Loucy (cell line): ENCODE data around the gene PSMA8.

Source experiments
- H2AFZ ChIP-seq: fragments of 200-600 bp; sonication (generic); 2 replicates; pipeline ENCODE4 v1.6.0; 2016; ENCODE audit warnings: antibody characterized with exemption, mild to moderate bottlenecking, low read length, moderate library complexity
- H3F3A ChIP-seq: fragments of 200-600 bp; 2 replicates; pipeline ENCODE4 v1.6.0; 2016; ENCODE audit warnings: antibody characterized with exemption, low read depth, mild to moderate bottlenecking
- H3K27me3 ChIP-seq: fragments of 200-600 bp; sonication (generic); 2 replicates; pipeline ENCODE4 v1.6.1; 2014; ENCODE audit warnings: low read length, mild to moderate bottlenecking; ENCODE audit not compliant: insufficient read depth, poor library complexity, severe bottlenecking
- H3K36me3 ChIP-seq: fragments of 200-600 bp; sonication (generic); 2 replicates; pipeline ENCODE4 v1.6.1; 2016; ENCODE audit warnings: low read length; ENCODE audit not compliant: insufficient read depth
- H3K4me1 ChIP-seq: fragments of 200-600 bp; sonication (generic); 2 replicates; pipeline ENCODE4 v1.5.1; 2014; ENCODE audit warnings: low read length, mild to moderate bottlenecking; ENCODE audit not compliant: insufficient read depth, poor library complexity, severe bottlenecking
- H3K4me2 ChIP-seq: fragments of 200-600 bp; sonication (generic); 2 replicates; pipeline ENCODE4 v1.6.0; 2014; ENCODE audit warnings: antibody characterized with exemption, low read length, low read depth, mild to moderate bottlenecking; ENCODE audit not compliant: poor library complexity, severe bottlenecking
- H3K4me3 ChIP-seq: fragments of 200-600 bp; sonication (generic); 2 replicates; pipeline ENCODE4 v1.5.1; 2014; ENCODE audit warnings: low read length, mild to moderate bottlenecking, mixed read lengths; ENCODE audit not compliant: poor library complexity, severe bottlenecking
- H3K79me2 ChIP-seq: fragments of 200-600 bp; sonication (generic); 2 replicates; pipeline ENCODE4 v1.6.1; 2014; ENCODE audit warnings: low read length; ENCODE audit not compliant: insufficient read depth
- H3K9ac ChIP-seq: fragments of 200-600 bp; sonication (generic); 2 replicates; pipeline ENCODE4 v1.6.0; 2014; ENCODE audit warnings: mild to moderate bottlenecking, low read depth, low read length, moderate library complexity; ENCODE audit not compliant: poor library complexity, severe bottlenecking
- H3K9me2 ChIP-seq: fragments of 200-600 bp; sonication (generic); replicated peaks from 2 replicates; pipeline ENCODE4 v1.6.1; 2016; ENCODE audit warnings: low read depth, low read length, mixed read lengths
- H3K9me3 ChIP-seq: fragments of 200-600 bp; sonication (generic); 2 replicates; pipeline ENCODE4 v1.6.1; 2014; ENCODE audit warnings: mild to moderate bottlenecking, antibody characterized with exemption, low read length, low read depth; ENCODE audit not compliant: insufficient read depth
- H4K20me1 ChIP-seq: fragments of 200-600 bp; sonication (generic); 2 replicates; pipeline ENCODE4 v1.6.0; 2014; ENCODE audit warnings: antibody characterized with exemption, low read length, mild to moderate bottlenecking; ENCODE audit not compliant: insufficient read depth, poor library complexity, severe bottlenecking
- CTCF ChIP-seq: fragments of 200-600 bp; sonication (generic); conservative IDR thresholded peaks from 2 replicates; pipeline ENCODE4 v1.5.1; 2014; ENCODE audit warnings: mild to moderate bottlenecking, antibody characterized with exemption, low read length
- EZH2phosphoT487 ChIP-seq: fragments of 200-600 bp; IDR thresholded peaks from 2 replicates; pipeline ENCODE4 v1.6.1; 2018; ENCODE audit warnings: antibody characterized with exemption, mild to moderate bottlenecking, moderate library complexity, borderline replicate concordance

PSMA8 gene

GRCh38 chr18:26088487-26088886 lies 45.2 kb upstream of the PSMA8 start:
- Histone ChIP-seq H3K4me2 (peak overlapping the region; percentile 98), H3K36me3 (peaks cover 30% of the 10 kb centered on the region; the same call in 1 of the 2 replicates), H3K4me3 (peak overlapping the region; percentile 92), H3K9ac (peak overlapping the region; percentile 90), H3K27me3 (no peaks in the 10 kb centered on the region), H4K20me1 (peaks cover 62% of the 10 kb centered on the region), H3K9me3 (no peaks in the 10 kb centered on the region), H3K4me1 (peaks cover 68% of the 10 kb centered on the region), H3K9me2 (no peaks in the 10 kb centered on the region), H2AFZ (no peak overlapping the region), H3F3A (no peaks in the 10 kb centered on the region), H3K79me2 (peaks cover 63% of the 10 kb centered on the region)
- TF ChIP-seq CTCF: no peak
- TF ChIP-seq EZH2phosphoT487: no peak

GRCh38 chr18:26089293-26090129 lies 44.2 kb upstream of the PSMA8 start:
- no peaks in the 10 kb centered on the region for H3K9me2 ChIP-seq
- peak overlapping the region; percentile 90 for H3K9ac ChIP-seq
- H3K27me3 ChIP-seq: no peaks in the 10 kb centered on the region
- H3K4me3 ChIP-seq: peak overlapping the region; percentile 92
- peaks cover 20% of the 10 kb centered on the region; the same call in 1 of the 2 replicates for H3K36me3 ChIP-seq
- H4K20me1 ChIP-seq: peaks cover 52% of the 10 kb centered on the region
- no peaks in the 10 kb centered on the region for H3F3A ChIP-seq
- no peaks in the 10 kb centered on the region for H3K9me3 ChIP-seq
- H3K4me2 ChIP-seq: peak overlapping the region; percentile 98
- TF ChIP-seq CTCF (no peak), EZH2phosphoT487 (no peak)
- H2AFZ ChIP-seq: no peak overlapping the region
- H3K4me1 ChIP-seq: peaks cover 58% of the 10 kb centered on the region
- H3K79me2 ChIP-seq: peaks cover 52% of the 10 kb centered on the region

- H3K9me3 ChIP-seq: no peaks in the 10 kb centered on the region
- no peaks in the 10 kb centered on the region for H3K27me3 ChIP-seq
- no peaks in the 10 kb centered on the region for H3F3A ChIP-seq
- peaks cover 44% of the 10 kb centered on the region for H4K20me1 ChIP-seq
- no peaks in the 10 kb centered on the region for H3K9me2 ChIP-seq
- H3K36me3 ChIP-seq: peaks cover 13% of the 10 kb centered on the region; the same call in 1 of the 2 replicates
- peak within 1 kb of the TSS; percentile 90 for H3K9ac ChIP-seq
- peaks cover 44% of the 10 kb centered on the region for H3K79me2 ChIP-seq
- peak within 1 kb of the TSS; percentile 92 for H3K4me3 ChIP-seq
- peak within 1 kb of the TSS; percentile 98 for H3K4me2 ChIP-seq
- H2AFZ ChIP-seq: peak within 1 kb of the TSS; percentile 81
- H3K4me1 ChIP-seq: peaks cover 50% of the 10 kb centered on the region
- TF ChIP-seq CTCF: no peak
- no peak for TF ChIP-seq EZH2phosphoT487
These were observed 43.3 kb upstream of the PSMA8 start, which contains the start of gene SS18 for GRCh38 chr18:26090130-26091046. SS18 (minus strand) TSS chr18:26090613; CDS start chr18:26090569, 44 bp downstream.
